OCI-LY3 (cell line): Measurements from ENCODE around the gene ASPG.

ENCODE experiments used
- H2AFZ ChIP-seq: fragments of 200-600, 300-600 bp; shearing (Covaris generic); 2 replicates; pipeline ENCODE4 v1.6.0; 2014; ENCODE audit warnings: antibody characterized with exemption, low read depth, low read length
- H3K27ac ChIP-seq: fragments of 200-600, 300-600 bp; sonication (generic); 2 replicates; pipeline ENCODE4 v1.5.1; 2014; ENCODE audit warnings: mild to moderate bottlenecking, low read length, moderate library complexity, mixed read lengths
- H3K27me3 ChIP-seq: fragments of 200-600, 300-600 bp; sonication (generic); 2 replicates; pipeline ENCODE4 v1.6.1; 2014; ENCODE audit warnings: low read depth, low read length, mixed read lengths
- H3K36me3 ChIP-seq: fragments of 200-600, 300-600 bp; sonication (generic); replicated peaks from 2 replicates; pipeline ENCODE3; 2014; ENCODE audit warnings: low read depth, low read length, mixed read lengths
- H3K4me1 ChIP-seq: fragments of 300-600, 200-600 bp; sonication (generic); 2 replicates; pipeline ENCODE4 v1.6.1; 2014; ENCODE audit warnings: low read length, mixed read lengths
- H3K4me2 ChIP-seq: fragments of 200-600, 300-600 bp; sonication (generic); 2 replicates; pipeline ENCODE4 v1.6.1; 2014; ENCODE audit warnings: low read length, mixed read lengths
- H3K4me3 ChIP-seq: fragments of 300-600, 200-600 bp; sonication (generic); 2 replicates; pipeline ENCODE4 v1.5.1; 2014; ENCODE audit warnings: antibody characterized with exemption, mild to moderate bottlenecking, low read length, moderate library complexity
- H3K79me2 ChIP-seq: fragments of 300-600, 200-600 bp; shearing (Covaris generic); 2 replicates; pipeline ENCODE4 v1.6.1; 2014; ENCODE audit warnings: mild to moderate bottlenecking, low read length, mixed read lengths
- H3K9ac ChIP-seq: fragments of 300-600, 200-600 bp; shearing (Covaris generic); 2 replicates; pipeline ENCODE4 v1.6.0; 2014; ENCODE audit warnings: mild to moderate bottlenecking, low read length, moderate library complexity
- H3K9me3 ChIP-seq: fragments of 200-600, 300-600 bp; shearing (Covaris generic); 2 replicates; pipeline ENCODE4 v1.6.1; 2014; ENCODE audit warnings: low read length, mixed read lengths; ENCODE audit not compliant: insufficient read depth
- H4K20me1 ChIP-seq: fragments of 200-600, 300-600 bp; sonication (generic); 2 replicates; pipeline ENCODE4 v1.6.1; 2016; ENCODE audit warnings: low read length, mixed read lengths; ENCODE audit not compliant: insufficient read depth
- CTCF ChIP-seq: fragments of 200-600, 300-600 bp; sonication (generic); IDR thresholded peaks from 2 replicates; pipeline ENCODE4 v1.5.1; 2014; ENCODE audit warnings: antibody characterized with exemption, low read length, low read depth
- EZH2phosphoT487 ChIP-seq: fragments of 200-600 bp; shearing (Covaris generic); IDR thresholded peaks from 2 replicates; pipeline ENCODE4 v1.6.1; 2018; ENCODE audit warnings: antibody characterized with exemption, mixed run types, low read depth

Gene ASPG

GRCh38 chr14:104158827-104159798, 73.6 kb downstream of the ASPG start:
- Histone ChIP-seq H3K4me3 (no peak overlapping the region), H4K20me1 (no peaks in the 10 kb centered on the region)

GRCh38 chr14:104159990-104160389, 74.5 kb downstream of the ASPG start:
- no peaks in the 10 kb centered on the region for H3K4me1 ChIP-seq
- no peaks in the 10 kb centered on the region for H3K9me3 ChIP-seq
- no peak overlapping the region for H3K4me2 ChIP-seq
- H3K9ac ChIP-seq, result no peak overlapping the region
- TF ChIP-seq EZH2phosphoT487, result no peak
- TF ChIP-seq CTCF, result no peak
- H3K4me3 ChIP-seq, result no peak overlapping the region
- H3K27ac ChIP-seq, result no peak overlapping the region
- H4K20me1 ChIP-seq, result no peaks in the 10 kb centered on the region
- no peak overlapping the region for H2AFZ ChIP-seq
- no peaks in the 10 kb centered on the region for H3K27me3 ChIP-seq
- no peaks in the 10 kb centered on the region for H3K36me3 ChIP-seq
- no peaks in the 10 kb centered on the region for H3K79me2 ChIP-seq

More at GRCh38 chr14:104158827-104159798, 73.6 kb downstream of the ASPG start:
- H3K36me3 ChIP-seq, result no peaks in the 10 kb centered on the region
- no peaks in the 10 kb centered on the region for H3K79me2 ChIP-seq
- H3K27ac ChIP-seq, result no peak overlapping the region
- H3K9ac ChIP-seq, result no peak overlapping the region
- H3K4me1 ChIP-seq, result no peaks in the 10 kb centered on the region
- TF ChIP-seq CTCF (no peak), EZH2phosphoT487 (no peak)
- H3K27me3 ChIP-seq, result no peaks in the 10 kb centered on the region
- no peak overlapping the region for H3K4me2 ChIP-seq
- H2AFZ ChIP-seq, result no peak overlapping the region
- no peaks in the 10 kb centered on the region for H3K9me3 ChIP-seq

- no peaks in the 10 kb centered on the region for H3K9me3 ChIP-seq
- no peaks in the 10 kb centered on the region for H3K36me3 ChIP-seq
- H3K9ac ChIP-seq, result no peak overlapping the region
- H3K79me2 ChIP-seq, result no peaks in the 10 kb centered on the region
- no peaks in the 10 kb centered on the region for H4K20me1 ChIP-seq
- no peak overlapping the region for H3K27ac ChIP-seq
- no peaks in the 10 kb centered on the region for H3K27me3 ChIP-seq
- H2AFZ ChIP-seq, result no peak overlapping the region
- no peaks in the 10 kb centered on the region for H3K4me1 ChIP-seq
- TF ChIP-seq EZH2phosphoT487, result no peak
- TF ChIP-seq CTCF, result no peak
- no peak overlapping the region for H3K4me3 ChIP-seq
- no peak overlapping the region for H3K4me2 ChIP-seq
Observed at GRCh38 chr14:104161602-104162367, 76.3 kb downstream of the ASPG start.

DNA sequence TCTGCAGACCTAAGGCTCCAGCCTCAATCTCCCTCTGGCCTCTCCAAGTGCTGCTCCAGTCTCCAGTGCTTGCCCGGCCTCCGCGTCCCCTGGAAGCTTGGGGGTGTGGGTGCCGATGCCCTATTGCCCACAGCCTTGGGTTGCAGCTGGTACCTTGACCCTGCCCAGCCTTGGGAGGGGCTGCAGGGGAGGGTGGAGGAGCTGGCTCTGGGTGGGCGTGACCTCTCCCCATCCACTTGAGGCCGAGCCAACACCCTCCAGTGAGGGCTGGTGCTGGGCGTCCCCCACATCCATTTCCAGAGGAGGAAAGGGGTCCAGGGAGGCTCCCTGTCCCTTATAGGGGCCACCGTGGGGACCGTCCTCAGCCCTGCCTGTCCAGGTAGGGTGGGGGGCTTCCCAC, 77.0 kb downstream of the ASPG start:
- no peaks in the 10 kb centered on the region for H3K79me2 ChIP-seq
- H2AFZ ChIP-seq, result no peak overlapping the region
- no peaks in the 10 kb centered on the region for H3K36me3 ChIP-seq
- TF ChIP-seq CTCF (no peak), EZH2phosphoT487 (no peak)
- no peaks in the 10 kb centered on the region for H3K9me3 ChIP-seq
- H4K20me1 ChIP-seq, result no peaks in the 10 kb centered on the region
- no peaks in the 10 kb centered on the region for H3K27me3 ChIP-seq
- no peak overlapping the region for H3K9ac ChIP-seq
- H3K4me2 ChIP-seq, result no peak overlapping the region
- H3K27ac ChIP-seq, result no peak overlapping the region
- H3K4me3 ChIP-seq, result no peak overlapping the region
- H3K4me1 ChIP-seq, result no peaks in the 10 kb centered on the region
